Right lobe of liver (tissue), 4 donors: ENCODE results near the gene RGL1.

Experiments
- CTCF ChIP-seq, 4 donors: fragments of 200-600 bp in 3 of 4; fragments of 450-650 bp in 1 of 4; IDR thresholded peaks; one replicate each; pipeline versions ENCODE4 v1.5.1 to v1.8.0; 2016 to 2022; ENCODE audit warnings: antibody characterized with exemption in 4 of 4, mild to moderate bottlenecking in 2 of 4
- POLR2A ChIP-seq: fragments of 450-650 bp; IDR thresholded peaks from one replicate; pipeline ENCODE4 v1.6.1; 2017; ENCODE audit warnings: antibody characterized with exemption, mild to moderate bottlenecking
- donor health status: DM: no; HTN: no; CAD: no.
- donor health status: DM: no; HTN: no; CAD: no.
- donor health status: DM: no; HTN: yes; CAD: no.

GRCh38 chr1:183962903-183963302 lies 158.0 kb downstream of the RGL1 start:
- TF ChIP-seq CTCF (IDR thresholded peaks at IDR 0.05) = no peak
- no peak for TF ChIP-seq POLR2A
